Glomerular visceral epithelial cell (primary cell): ENCODE data around the gene BMAL1.
A peak's percentile ranks its signal among the peaks of the same experiment; 100 is the strongest.
"Not testable (repeated sequence)": the region's sequence is repeated elsewhere in the genome, so short reads cannot be mapped to it uniquely, and the experiment has no call there.

Source experiments
- DNase-seq: peaks from one replicate; pipeline ENCODE4 v3.0.0-alpha.2; 2016; ENCODE audit errors: extremely low spot score

BMAL1 gene

DNA sequence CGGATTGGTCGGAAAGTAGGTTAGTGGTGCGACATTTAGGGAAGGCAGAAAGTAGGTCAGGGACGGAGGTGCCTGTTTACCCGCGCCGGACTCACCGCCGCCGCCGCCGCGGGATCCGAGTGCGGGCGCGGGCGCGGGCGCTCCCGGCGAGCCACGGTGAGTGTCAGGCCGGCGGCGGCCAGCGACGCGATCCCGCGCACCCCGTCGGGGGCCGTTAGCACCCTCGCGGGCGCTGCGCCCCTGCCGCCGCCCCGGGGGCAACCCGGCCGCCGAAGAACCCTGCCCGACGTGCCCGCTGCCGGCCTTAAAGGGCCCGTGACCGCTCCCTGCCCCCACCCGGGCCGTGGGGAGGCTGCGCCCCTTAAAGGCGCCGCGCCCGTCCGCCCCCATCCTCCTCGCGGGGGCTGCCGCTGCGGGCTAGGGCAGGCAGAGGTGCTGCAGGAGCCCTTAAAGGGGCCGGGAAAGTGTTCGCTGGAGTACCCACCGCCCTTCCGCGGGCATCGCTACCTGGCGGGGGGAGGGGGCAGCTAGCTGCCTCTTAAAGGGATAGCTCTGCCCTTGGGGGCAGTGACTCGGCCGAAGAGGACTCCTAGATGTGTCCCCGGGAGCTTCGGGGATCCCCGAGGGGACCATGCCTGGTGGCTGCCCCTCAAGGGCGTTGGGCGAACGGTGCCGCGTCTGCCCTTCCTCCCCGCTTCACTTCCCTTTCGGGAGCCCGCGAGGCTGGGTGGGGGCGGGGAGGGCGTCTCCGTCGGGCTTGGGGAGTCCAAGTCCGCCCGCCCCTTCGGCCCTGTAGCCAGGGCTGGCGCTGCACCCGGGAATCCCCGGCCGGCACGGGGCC, at the start of gene BMAL1:
BMAL1 (plus strand) TSS at position 23 of the 841 bp plus-strand sequence. CDS start 76,519 bp downstream, outside the sequence.
- no peak for DNase-seq

DNA sequence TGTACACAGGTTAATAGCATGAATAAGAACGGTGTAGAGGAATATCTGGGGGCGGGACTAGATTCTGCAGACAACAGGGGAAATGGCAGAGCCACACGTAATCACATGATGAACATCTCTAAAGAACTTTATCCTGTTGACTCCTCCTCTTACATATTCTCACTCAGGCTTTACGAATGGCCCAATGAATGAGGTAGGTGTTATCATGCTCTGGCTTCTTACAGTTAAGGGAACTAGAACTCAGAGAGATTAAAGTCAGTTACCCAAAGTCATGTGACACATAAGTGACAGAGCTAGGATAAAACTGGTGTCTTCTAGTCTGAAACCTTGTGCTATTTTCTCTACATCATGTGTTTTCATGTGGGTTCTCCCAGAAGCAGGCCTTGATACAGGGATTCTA, 49.0 kb upstream of the BMAL1 start:
- no peak for DNase-seq

DNA sequence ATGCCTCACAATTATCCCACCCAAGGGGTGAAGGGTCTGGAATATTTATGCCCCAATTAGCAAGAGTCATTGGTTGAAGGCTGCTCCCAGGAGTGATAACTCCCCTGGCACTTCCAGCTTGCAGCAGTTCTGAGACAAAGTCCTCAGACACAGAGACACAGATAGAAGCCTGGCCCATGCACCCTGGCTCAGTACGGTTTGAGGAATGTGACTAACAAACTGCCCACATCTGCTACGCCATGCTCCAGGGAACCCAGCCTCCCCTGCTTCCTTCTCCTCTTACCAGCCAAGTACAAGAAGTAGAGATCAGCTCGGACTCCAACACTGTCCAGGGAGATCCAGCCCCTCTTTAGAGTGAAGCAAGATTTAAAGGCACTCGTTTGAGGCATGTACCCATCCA, 48.5 kb upstream of the BMAL1 start:
- peak; percentile 22 for DNase-seq

DNA sequence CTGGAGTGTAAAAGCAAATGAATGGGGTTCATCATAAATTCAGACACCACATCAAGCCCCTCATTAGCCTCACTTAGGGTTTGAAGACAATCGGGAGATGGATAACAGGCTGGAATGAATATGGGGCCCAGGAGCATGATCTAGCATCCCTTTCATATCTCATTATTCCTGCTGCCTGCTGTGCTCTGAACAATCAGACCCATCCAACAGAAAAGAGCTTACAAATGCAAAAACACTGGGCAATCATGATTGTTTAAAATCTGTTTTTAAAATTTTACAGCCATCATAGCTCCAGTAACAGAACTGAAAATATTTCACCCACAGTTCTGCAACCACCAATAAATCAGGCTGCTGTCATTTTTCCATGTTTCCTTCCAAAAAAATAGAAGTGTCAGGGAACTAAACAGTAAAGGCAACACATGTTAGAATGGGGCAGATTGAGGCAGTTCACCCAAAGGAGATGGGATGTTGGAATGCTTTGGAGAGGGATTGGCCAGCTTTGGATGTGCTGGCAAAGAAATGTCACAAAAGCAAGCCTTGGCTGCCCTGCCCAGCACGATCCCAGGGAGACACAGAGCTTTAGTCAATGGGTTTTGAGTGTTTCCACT, 47.8 kb upstream of the BMAL1 start:
- DNase-seq, result no peak

DNA sequence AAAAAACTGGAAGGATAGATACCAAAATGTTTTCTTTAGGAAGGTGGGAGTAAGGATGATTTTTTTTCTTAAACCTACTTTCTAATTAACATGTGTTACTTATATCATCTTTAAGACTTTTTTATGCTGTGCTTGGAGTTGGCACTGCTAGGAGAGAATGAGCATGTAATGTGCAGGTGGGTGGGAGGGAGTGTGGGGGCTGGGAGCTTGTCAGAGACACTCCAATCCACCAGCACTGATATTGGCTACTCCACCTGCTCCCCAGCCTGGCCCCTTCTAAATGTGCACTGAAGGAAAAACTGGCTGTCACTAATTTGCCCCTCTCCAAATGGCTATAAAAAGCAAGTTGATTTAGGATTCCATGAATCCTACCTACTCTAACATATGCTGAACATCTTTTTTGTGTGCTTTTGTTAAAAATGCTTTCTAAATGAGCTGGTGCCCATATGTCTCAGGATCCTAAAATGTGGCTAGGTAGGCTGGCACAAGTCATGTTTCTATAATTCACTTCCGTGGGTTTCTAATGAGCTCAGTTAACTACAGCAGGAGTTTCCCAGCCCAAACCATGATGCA, 44.3 kb upstream of the BMAL1 start:
- DNase-seq, result no peak

DNA sequence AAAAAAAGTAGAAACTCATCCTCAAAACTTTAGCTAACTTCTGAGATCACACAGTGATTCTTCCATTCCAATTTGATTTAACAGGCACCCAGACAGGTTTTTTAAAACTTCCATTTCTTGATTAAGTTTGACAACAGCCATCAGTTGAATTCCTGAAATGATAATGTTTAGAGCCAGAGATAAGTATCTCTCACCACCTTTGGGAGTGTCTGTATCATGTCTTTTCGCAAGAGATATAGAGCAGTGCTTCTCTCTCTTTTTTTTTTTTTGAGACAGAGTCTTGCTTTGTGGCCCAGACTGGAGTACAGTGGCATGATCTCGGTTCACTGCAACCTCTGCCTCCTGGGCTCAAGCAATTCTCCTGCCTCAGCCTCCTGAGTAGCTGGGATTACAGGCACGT, 41.7 kb upstream of the BMAL1 start:
- no peak for DNase-seq

DNA sequence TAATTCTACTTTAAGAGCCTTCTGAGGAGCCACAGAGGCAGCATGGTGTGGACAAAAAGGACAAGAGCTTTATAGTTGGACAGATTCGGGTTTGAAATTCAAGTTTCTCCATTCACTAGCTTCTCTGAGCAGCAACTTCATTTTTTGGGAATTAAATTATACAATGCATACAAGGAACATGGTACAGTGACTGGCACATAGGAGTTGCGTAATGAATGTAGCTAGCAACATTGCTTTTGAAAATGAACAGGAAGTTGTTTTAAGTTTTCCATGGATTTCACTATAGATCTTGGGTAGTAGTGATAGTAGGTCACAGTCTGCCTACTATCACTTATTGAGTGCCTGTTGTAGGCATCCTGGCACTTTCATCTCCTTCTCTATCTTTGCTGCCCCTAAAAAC, 41.0 kb upstream of the BMAL1 start:
- DNase-seq, result no peak

DNA sequence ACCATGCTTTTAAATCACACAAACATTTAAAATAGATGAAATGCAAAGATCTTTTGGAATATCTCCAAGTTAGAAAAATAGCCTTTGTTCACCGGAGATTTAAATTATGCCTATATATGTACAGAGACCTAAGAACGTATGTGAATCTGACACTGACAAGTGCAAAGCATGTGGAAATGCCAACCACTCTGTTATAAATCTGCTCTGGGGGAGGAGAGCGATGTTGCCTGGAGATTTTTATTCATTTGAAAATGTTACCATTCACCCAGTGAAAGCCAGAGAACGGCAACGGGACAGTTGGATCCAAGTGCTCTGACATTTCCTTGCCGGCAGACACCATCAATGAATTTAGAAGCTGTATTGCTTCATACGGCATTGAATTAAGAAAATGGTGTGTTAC, 39.8 kb upstream of the BMAL1 start:
- DNase-seq, result no peak

DNA sequence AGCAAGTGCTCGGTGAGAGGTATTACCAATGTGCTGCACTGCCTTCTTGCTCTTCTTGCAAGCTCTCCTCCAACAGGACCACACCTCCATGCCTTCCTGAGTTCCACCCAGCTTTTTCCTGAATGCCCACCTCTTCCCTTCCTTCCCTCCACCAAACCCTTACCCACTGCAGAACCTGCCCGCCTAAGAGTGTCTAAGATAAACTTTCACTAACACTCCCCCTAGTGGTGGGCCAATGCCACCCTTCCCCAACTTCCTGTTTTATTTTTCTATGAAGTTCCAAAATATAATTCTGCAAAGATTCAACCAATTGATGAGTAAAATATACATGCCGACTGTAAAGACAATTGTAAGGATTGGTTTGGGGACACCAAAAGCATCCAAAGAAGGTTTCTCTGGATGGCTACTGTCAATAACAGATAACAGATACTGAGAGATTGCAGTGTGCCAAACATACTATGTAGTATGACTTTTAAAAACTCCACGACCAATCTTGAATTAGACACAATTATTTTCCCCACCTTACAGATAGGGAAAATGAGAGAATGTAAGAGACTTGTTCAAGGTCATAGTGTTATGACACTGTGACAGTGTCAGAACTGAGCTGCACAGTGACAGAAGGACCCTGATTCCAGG, 38.6 kb upstream of the BMAL1 start:
- peak; percentile 59 for DNase-seq

DNA sequence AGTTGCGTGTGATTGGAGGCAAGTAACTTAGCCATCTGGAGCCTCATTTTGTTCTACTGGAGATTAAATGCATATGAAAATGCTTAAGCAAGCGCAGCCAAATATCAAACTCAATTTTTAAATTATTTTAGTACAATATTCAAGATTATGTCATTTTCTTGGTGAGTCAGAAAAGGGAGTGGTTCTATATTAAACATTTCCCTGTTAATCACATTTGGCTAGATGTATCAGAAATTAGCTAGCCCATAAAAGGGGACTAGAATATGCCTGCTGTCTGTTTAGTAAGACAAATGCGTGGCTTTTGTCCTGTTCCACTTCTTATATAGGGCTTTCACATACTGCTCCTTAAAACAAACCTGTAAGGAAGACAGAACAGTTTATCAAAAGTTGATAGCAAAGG, 35.0 kb upstream of the BMAL1 start:
- no peak for DNase-seq

DNA sequence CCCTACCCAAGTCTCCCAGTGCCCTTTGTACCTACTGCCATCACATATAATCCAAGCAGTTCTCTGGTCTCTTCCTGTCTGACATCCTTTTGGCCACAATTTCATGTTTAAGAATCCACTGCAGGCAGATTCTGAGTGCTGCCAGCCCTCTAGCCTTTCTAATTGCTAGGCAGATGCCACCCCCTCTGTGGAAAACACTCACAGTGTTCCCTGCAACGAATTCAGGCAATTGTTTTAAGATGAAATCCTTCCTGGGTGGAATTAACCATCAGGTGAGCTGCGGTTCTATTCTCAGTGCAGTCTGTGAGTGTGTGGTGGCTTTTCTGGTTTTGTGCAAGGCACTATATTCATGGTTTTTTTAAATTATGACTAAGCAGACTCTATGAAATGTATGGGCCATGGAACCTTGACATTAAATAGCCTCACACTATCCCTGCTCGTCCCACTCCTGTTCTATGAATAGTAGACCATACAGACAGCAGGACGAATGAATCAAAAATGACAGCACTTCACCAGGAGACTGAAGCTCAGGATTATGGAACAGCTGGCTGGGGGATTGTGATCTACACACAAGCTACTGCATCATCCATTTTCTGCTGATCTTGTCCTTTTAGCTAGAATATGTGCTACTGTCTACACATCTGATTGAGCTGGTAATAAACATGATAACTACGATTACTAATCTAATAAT, 29.8 kb upstream of the BMAL1 start:
- DNase-seq, result no peak

DNA sequence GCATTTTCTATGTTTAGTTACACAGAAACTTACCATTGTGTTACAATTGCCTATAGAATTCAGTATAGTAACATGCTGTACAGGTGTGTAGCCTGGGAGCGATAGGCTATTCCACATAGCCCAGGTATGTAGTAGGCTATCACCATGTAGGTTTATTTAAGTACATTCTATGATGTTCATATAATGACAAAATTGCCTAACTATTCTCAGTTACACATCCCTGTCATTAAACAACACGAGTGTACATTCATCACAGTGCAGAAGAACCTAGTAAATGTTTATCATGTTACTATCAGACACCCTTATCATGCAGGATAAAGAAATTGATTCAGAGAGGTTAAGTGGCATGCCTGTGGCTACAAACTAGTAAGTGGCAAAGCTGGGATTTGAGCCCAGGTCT, 28.4 kb upstream of the BMAL1 start:
- DNase-seq, result no peak

DNA sequence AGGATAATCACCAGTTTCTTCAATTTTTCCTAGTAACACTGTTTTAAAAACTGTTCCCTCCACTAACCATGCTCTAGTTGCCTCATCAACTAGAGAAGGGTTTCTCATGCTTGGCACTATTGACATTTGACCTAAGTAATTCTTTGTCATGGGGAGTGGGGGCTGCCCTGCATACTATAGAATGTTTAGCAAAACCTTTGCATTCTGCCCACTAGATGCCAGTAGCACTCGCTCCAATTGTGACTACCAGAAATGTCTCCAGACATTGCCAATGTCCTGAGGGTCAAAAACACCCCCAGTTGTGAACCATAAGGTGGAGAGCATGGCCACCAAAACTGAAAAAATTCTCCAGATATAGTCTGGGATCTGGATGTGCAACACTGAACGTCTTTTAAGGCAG, 27.6 kb upstream of the BMAL1 start:
- DNase-seq, result no peak

DNA sequence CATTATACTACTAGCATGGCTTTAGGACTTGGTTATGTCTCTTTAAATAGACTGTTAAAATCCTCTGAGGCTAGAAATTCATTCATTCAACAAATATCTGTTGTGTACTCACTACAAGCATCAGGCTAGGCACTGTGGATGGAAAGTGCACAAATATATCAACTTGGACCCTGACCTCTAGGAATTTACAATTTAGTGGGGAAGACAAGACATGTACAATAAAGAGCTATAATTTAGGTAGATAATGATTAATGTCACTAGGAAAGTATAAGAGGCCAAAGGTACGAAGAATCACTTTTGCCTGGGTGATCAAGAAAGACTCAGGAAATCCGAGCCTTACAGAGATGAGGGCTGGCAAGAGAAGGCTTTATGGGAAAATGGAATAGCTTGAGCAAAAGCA, 25.6 kb upstream of the BMAL1 start:
- DNase-seq, result no peak

DNA sequence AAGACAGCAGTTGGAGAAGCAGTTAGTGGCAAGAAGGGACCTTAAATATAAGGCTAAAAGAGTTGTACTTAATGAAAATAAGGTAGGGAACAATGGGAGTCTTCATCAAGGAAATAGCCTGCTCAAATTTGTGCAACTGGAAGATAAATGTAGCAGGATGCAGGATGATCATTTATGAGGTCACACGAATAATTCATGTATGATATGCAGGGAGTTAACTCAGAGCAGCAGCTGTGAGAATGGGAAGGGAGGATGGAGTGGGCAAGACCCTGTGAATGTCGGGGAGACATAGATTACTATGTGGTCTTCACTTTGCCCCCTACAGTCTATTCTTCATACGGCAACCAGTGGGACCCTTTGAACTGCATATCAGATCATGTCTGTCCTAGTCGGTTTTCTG, 25.2 kb upstream of the BMAL1 start:
- no peak for DNase-seq

DNA sequence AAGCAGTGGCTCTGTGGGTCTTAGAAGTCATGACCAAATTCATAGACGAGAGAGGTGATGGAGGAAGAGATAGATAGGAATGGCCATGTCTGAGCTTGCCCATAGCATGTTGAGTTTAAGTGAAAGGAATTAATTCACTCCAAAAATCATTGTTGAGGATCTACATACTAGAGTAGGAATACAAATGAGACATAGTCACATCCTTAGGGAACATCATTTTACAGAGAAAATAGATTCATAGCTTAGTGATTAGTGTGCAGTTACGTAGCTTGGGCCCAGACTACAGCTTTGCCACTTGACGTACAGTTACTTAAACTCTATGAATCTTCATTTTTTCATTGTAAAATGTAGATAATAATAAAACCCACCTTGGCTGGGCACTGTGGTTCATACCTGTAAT, 21.4 kb upstream of the BMAL1 start:
- no peak for DNase-seq

DNA sequence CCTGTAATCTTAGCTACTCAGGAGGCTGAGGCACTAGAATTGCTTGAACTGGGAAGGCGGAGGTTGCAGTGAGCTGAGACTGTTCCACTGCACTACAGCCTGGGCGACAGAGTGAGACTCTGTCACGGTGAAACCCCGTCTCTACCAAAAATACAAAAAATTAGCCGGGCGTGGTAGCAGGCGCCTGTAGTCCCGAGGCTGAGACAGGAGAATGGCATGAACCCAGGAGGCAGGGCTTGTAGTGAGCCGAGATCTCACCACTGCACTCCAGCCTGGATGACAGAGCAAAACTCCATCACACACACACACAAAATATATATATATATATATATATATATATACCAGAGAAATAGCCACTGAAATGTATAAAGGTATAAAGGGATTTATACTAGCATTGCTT, 19.5 kb upstream of the BMAL1 start:
- not testable (repeated sequence) for DNase-seq

DNA sequence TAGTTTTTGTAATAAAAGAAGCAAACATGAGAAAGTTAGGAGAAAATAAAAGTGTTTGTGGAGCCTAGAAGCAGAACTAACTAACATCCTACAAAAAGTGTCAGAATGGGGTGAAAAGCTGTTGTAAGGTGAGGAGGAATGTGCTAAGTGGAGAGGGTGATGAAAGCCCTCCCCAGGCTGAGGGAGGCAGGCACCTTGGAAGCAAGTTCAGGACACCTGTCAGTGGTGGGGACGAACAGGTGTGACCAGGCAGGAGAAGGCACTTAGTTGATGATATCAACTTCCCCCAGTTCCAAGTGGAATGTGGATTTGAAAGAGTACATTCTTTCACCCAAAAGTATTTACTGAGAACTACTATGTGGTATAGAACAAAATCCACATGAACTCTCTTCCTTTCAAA, 18.7 kb upstream of the BMAL1 start:
- DNase-seq, result no peak

DNA sequence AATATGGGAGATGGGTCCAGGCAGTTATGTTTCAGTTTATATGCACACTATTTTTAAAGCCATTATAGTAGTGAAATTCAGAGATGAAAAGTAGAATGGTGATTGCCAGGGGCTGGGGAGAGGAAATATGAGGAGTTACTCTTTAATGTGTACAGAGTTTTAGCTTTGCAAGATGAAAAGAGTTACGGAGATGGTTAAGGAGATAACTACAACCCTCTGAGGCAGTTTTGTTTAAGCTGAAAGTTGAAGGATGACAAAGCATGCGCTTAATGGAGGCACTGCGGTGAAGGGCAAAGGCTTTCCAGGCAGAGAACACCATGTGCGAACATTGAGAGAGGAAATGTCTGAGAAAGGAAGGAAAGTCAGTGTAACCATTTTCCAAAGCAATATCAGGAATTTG, 18.2 kb upstream of the BMAL1 start:
- no peak for DNase-seq

DNA sequence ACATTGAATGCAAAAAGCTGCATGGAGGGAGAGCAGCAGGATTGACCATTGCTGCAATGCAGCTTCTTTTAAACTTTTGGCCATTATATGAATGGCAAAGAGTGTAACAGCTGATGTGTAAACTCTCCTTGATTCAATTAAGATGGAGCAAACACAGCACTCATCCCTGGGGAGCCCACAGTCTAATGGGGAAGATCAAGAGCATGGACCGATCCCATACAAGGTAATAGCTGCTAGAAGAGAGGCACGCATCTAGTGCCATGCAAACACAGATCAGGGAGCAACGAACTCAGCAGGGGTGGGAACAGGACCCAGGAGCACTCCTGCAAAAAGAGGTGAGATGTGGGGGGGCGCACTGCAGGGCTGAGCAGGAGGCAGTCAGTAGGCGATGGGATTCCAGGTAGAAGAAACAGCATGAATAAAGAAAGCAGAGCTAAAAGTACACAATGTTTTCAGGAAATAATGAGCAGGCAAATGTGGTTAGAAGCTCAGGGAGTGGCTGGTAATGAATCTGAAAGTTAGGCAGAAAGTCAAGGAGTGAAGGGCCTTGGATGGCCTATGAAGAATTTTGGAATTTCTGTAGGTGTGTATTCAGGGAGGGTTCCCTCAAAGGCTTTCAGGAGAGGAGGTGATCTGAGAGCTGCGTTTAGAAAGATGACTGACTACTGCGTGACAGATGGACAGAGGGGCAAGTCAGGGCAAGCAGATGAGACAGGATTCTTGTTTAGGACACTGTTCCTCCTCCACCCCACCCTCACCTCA, 17.2 kb upstream of the BMAL1 start:
- DNase-seq, result no peak

DNA sequence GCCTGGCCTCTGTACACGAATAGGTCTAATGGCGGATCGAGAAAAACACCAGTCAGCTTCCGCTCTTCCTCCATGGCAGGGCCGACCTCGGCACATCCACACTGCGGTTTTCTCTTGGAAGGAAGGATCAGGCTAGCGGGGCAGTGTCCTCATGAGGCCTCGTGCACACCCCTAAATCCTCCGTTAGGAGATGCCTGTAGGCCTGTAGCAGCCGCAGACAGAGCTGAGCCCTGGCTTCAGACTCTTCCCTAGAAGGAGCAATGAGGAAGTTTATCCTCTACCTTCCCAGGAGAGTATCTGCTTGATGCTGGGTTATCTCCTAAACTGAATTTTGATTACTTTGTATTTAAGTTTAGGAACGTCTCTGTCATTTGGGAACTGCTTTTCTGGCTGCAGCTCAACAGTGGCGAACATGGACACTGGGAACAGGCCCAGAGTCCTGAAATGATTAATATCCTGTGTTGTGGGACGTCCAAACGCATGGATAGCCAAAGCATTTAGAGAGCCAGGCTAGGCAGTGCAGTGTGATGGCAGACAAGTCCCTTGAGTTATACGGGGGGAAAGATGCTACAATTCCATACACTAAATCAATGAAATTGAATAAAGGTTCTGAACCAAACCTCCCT, 16.5 kb upstream of the BMAL1 start:
- DNase-seq, result peak; percentile 40
